Activated CD8-positive, alpha-beta memory T cell treated with anti-CD3 and anti-CD28 coated beads for 24 hours (primary cell): ENCODE data around the gene MBOAT2.

Source experiments
- DNase-seq: peaks from one replicate; pipeline ENCODE4 v3.0.0-alpha.2; 2020

Gene MBOAT2

DNA sequence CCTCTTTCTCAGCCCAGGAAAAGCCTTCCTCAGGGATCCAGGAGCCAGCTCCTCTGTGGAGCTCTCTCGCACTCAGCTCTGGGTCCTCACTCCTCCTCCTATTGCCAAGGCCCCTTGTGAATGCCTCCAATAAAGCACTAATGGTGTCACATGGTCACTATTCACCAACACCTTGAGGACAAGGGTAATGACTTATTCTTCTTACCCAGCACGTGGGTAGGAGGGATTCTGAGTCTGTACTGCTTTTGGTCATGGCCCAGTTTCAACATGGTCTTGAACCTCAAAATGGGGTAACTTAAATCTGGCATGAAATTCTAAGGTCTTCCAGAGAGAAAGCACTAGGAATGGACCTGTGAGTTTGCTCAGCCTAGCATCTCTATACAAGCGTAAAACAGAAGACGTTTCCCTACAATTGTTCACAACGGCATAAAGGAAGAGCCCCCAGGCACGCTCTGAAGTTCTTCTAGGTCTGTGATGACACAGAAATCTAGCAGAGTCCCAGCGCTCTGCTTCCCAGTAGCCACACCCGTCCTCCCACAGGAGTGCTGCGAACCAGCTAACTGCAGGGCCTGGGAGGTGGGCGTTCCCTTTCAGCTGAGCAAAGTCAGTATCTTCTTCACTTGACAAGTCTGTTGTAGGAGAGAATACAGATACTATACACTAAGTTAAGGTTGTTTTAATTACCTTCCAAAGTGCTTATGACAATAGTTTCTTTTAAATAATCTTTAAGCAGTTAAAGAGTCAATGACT lies 151.5 kb downstream of the MBOAT2 start:
- DNase-seq: no peak

DNA sequence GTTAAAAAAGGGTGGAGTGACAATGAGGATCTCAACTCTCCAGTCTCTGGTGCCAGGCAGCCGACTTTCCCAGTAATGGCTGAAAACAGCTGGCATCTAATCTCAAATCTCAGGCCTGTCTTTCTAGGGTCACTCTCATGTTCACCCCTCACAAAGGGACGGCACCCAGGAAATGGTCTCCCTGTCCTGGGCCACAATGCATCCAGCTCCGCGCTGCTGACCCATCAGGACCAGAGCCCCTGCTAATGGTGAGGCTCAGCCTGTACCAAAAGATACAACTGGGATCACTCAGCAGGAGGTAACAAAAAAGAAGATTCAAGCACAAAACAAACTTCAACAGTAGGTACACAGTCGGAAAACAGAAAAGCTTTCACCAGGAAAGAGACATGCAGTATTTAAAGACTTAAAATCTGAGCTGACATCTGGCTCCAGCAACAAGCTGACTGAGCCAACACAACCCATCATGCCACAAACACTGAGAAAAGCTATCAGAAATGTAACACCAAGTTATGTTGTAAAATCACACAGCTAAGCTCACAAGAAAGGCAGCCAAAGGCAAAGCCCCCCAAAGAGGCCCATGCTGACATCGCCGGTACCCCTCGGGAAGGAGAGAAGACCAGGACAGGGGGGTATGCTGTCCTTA lies 152.5 kb downstream of the MBOAT2 start:
- no peak for DNase-seq

DNA sequence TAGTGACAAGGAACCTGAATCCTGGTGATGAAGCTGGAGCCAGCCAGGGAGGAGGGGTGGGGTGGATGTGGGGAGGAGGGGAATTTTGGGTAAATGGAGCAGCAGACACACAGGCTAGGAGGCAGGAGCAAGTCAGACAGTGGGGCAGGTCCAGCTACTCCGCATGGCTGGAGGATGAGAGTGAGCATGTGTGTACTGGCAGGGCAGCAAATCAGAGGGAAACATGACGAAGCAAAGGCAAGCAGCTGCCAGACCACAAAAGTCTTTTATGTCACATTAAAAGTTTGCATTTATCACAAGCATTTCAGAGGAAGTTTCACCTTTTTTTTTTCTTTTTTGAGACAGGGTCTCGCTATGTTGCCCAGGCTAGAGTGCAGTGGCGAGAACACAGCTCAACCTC lies 154.2 kb downstream of the MBOAT2 start:
- DNase-seq: no peak

DNA sequence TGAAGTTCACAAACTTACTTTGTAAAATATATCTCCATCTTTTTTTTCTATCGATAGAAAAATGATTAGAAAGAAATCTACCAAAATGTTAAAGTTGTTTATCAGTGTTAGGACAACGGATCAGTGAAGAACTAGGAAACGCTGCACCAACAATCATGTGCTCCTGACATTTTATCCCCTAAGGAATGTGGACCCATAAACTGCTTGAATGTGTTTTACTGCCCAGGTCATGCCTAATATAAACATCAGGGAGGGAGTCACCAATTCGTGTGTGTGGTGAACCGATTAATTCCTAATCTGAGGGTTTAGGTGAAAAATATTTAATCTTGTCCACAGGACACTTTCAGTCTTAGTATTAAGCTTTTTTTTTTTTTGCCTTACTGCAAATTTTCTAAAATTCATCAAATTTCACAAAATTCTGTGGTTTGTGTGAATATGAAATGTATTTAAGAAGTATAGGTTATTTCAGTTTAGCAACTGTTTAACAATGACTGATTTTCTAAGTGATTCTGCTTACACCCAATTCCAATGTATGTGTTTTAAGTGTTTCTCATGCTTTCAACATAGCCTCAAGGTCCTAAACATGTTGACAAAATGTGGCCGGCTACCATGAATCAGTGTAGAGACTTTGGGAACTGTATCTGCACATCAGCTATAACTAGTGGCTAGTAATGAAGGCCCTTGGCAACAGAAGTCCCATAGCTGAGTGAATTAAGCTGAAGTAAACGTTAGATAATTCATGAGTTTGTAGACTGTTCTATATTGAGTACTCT lies 155.0 kb downstream of the MBOAT2 start:
- DNase-seq: no peak

DNA sequence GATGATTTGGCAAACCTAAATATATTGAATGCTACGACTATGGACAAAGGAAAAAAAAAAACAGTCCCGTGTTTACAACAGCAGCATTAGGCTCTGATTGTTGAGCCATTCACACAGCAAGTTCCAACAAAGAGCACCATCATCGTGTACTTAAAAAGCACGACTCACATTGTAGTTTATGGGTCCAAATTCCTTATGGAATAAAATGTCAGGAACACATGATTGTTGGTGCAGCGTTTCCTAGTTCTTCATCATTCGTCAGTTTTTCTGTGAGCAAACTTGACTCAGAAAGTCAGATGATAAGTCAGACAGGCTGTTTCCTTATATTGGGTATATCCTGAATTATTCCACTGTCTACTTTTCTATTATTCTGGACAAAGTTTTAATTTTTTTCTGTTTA lies 156.1 kb downstream of the MBOAT2 start:
- DNase-seq: no peak

DNA sequence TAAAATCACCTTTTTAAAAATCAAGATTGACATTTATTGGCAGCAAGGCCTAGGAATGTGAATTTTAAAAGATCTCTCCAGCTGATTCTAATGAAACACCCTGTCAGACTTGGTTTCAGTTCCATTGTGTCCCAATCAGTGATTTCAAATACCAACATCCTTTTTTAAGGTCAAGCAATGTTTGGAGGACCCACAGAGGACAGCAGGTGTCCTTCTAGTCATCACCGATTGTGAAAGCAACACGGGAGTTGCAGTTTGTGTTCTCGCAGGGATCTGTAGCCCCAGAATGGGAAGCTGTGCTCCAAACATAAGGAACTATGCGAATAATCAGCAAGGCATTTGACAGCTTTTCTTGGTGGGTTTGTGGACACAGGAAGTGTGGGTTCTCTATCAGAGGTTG lies 161.6 kb downstream of the MBOAT2 start:
- no peak for DNase-seq

DNA sequence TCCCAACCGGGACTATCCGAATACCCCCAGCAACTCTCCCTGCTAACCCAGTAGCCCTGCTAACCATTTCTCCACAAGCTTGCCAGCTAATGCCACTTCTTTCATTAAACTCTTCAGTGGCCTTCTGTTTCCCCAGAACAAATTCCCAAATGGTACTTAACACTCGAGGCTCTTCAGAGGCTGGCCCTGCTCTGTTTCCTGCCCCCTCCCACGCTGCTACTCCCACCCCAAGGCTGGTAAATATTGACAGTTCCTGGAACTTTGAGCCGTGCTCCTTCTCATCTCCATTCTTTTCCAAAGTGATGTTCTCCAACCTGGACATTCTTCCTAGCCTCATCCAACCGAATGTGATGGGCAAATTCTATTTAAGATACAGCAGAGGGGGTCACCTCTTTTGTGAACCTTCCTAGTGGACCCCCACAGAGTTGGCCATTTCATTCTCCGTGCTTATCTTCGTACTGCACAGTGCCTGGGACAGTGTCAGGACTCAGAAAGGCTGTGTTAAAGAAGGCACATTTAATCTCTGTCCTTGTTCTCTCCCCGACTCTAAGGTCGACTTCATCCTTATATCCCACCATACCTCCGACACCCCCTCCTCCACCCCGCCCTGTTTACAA lies 162.9 kb downstream of the MBOAT2 start:
- DNase-seq: no peak

DNA sequence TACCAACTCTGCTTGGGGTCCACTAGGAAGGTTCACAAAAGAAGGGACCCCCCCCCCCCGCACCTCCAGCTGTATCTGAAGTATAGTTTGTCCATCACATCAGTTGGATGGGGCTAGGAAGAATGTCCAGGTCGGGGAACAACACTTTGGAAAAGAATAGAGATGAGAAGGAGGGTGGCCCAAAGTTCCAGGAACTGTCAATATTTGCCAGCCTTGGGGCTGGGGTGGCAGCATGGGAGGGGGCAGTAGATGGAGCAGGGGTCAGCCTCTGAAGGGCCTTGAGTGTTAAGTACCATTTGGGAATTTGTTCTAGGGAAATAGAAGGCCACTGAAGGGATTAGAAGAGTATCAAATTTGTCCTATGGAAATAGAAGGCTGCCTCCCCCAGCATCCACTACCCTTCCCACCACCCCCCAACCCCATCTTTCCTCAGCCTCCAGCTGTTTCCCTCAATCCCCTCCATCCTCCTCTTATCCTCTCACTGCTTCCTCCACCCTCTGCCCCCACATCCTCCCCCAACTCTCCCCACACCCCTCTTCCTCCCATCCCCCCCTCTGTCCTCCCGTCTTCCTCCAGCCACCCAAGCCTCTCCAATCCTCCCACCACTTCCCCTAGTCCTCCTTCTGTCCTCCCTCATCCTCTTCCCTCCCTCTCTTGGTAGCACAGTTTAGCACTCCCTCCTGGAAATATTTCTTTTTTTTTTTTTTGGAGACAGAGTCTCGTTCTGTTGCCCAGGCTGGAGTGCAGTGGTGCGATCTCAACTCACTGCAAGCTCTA lies 164.1 kb downstream of the MBOAT2 start:
- DNase-seq: no peak

DNA sequence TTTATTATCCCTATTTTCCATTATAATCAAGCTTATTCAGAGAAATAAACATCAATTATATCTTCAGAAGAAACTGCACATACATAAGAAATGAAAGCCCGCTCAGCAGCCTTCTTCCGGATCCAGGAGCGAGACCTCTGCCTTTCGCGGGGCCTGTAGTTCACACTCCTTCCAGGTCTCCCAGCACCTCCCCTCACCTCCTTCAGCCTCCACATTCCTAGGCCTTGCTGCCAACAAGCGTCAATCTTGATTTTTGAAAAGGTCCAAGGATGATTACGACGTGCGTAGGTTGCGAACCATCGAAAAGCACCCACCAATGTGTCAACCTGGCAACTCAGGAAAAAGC lies 165.7 kb downstream of the MBOAT2 start:
- peak; percentile 61 for DNase-seq

DNA sequence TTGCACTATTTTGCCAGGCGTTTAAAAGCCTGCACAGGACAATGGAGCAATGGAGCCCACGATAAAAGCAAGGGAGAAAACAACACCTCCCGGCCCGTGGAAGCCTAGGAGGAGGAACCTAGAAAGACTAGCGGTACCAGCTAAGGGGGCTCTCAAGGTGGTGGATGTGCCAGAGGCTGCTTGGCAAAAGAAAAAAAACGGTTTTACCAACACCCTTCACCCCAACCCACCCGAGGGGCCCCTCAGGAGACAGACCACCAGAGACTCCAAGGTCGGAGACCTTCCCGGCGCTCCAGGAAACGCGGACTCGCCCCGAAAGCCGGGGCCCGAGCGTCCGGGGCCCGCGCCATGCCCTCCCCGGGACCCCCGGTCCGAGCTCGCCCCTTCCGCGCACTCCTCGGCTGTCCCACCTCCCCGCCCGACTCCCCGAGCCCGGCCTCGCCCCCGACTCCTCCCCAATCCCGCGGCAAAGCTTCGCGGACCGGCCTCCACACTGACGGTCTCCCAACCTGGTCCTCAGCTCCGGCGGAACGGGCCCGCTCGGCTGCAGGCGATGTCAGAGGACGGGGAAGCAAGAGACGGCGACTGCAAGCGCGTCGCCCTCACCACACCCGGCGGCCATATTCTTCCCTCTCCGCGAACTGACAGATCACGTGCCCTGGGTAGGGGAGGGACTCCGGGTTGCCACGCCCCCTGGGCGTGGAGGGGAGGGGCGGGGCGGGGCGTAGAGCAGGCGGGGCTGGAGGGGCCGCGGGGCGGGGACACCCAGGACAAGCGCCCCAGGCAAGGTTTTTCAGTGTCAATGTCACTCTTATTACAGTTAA lies 166.3 kb downstream of the MBOAT2 start, which contains the start of gene KIDINS220:
Gene KIDINS220 (minus strand): TSS at position 643 of the 824 bp plus-strand sequence. CDS start 10,520 bp downstream, outside the sequence.
- peak; percentile 94 for DNase-seq

DNA sequence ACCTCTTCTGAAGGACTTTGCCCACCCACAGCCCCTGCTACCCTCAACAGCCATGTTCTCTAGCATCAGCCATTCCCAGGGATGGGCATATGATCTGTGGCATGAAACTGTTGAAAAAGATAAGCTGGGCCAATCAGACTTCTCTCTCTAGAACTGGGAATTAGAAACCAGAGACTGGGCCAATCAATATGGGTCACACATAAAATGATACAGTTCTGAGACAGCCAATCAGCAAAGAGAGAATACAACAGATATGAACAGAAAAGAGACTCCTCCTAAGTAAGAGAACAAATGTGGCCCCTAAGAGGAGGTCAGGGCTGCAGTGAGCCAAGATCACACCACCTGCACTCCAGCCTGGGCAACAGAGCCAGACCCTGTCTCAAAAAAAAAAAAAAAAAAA lies 168.2 kb downstream of the MBOAT2 start:
- DNase-seq: no peak

DNA sequence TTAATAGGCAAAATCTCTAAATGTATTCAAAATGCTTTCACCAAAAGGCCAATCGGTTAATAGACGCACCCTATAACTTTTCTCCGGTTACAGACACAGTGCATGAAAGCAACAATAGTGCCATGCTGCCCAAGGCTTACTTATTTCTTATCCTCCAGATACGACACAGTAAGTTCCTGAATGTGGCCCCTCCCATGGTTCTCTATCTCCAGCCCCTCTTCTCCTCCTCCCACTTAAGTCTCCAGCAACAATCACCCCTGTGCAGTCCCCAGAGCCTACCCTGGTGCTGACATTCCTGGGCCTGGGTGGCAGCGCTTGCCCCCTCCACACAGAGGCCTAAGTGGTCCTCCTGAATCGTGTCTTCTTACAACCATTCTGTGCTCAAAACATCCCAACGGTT lies 169.6 kb downstream of the MBOAT2 start:
- DNase-seq: no peak

DNA sequence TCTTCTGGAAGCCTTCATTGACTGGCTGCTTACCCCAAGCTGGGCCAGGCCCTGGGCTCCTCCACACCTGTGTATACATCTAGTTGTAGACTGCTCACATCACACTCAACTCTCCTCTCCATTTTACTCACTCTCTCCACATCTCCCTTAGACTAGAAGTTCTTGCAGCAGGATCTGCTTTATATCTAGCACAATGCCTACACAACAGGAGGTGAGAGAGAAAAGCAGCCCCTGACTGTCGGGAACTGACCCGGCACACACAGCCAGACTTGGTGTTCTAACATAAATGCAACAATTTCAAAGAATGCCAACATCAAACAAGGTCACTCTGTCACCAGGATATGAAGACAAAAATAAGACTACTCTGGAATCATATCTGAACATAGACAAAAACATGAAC lies 172.0 kb downstream of the MBOAT2 start:
- DNase-seq: no peak

DNA sequence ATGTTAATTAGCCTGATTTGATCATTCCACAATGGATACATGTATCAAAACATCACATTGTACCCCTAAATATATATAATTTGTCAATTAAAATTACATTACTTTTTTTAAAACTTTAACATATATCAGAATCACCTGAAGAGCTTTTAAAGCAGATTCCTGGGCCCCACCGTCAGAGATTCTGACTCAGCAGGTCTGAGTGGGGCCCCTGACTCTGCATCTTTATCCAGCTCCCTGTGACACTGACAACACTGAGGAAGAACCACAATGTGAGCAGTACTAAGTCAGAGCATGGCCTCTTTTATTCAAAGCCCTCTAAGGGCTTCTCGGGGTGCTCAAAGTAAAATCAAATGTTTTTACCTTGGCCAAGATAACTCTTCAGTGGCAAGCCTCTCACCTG lies 175.8 kb downstream of the MBOAT2 start:
- DNase-seq: no peak

DNA sequence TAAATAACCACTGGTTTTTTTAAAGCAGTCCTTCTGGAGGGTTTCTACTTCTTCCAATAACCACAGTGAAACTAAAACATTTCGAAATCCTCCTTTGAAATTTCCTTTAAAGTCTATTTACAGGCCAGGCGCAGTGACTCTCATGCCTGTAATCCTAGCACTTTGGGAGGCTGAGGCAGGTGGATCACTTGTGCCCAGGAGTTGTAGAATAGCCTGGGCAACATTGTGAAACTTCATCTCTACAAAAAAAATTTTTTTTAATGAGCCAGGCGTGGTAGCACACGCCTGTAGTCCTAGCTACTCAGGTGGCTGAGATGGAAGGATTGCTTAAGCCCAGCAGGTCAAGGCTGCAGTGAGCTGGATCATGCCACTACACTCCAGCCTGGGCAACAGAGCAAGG lies 181.3 kb downstream of the MBOAT2 start:
- no peak for DNase-seq

DNA sequence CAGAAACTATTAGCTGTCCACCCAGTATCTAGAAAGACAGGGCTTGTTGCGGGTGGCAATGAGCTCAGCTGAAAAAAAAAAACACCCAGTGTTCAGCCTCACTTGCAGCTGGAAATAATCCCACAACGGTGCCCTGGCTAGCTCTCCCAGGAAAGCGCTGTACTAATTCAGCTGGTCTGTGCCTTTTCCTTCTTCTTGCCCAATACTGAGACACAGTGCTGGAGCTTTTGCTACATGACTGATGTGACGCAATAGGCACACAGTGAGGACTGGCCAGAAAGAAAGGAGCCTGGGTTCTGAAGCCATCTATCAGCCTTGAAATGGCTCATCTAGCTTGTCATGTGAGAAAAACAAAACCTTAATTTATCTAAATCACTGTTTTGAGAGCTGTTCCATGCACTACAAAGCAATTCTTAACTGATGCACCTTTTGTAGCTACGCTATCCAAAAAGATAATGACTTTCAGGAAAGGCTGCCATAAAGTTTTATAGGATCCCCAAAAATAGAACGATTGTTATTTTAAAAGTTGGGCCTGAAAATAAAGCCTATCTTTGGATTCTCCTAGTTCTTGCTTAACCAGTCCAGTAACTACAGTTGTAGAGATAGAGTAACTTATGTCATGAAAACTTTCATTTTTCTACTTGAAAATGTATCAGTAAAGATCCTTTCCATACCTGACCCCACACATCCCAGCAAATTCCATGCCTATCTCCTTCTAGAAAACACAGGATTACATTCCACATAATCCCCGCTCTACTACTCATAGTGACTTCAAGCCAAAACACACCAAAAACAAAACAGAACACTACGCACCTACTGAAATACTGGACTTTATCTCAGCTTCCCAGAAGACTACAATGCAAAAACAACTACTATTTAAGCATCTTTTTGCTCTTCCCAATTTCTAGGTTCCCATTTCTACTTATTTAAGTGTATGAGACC lies 181.9 kb downstream of the MBOAT2 start:
- no peak for DNase-seq

DNA sequence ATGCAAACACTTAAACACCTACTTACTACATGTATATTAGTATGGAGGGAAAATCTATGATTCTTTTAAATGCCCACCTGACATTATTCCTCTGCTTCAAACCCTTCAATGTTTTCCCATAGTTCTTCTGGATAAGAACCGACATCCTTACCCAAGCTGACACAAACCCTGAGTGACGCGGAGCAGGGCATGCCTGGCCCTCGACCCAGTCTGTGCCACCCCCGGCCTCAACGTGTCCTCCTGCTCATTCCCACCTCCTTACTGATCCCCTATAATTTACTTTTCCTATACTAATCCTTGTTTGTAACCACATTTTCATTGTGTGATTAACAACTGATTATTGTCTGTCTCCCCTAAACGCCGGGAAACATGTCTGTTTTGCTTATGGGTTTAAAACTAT lies 183.5 kb downstream of the MBOAT2 start:
- no peak for DNase-seq

DNA sequence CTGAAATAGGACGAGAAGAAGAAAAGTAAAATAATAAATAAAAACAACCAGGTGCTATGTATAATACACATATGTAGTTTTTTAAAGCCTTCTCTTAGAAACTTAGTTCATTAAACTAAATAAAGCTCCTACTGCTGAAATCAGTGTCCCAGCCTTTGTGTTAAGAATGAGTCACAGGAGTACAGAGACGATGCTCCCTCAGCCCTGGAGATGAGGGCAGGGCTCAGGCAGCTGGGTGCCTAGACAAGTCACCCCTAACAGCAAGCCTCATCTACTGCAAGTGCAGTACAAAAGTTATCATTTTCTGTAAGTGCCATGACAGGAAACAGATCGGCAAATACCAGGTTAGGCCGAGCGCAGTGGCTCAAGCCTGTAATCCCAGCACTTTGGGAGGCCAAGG lies 184.3 kb downstream of the MBOAT2 start:
- no peak for DNase-seq

DNA sequence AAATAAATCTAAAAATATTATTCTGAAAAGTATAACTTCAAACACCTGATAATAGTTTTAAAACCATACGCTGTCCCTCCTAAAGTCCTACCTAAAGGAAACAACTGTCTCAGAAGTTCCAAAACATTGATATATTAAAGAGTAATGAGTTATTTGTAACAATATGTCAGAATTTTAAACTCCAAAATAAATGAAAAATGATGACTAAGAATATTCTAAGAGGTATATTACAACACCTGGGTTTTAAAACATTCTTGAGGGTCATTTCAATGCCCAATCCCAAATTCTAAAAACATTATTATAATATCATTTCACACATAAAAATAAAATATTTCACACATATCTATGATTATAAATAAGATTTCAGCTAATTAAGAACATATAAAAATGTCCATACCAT lies 186.3 kb downstream of the MBOAT2 start:
- no peak for DNase-seq

DNA sequence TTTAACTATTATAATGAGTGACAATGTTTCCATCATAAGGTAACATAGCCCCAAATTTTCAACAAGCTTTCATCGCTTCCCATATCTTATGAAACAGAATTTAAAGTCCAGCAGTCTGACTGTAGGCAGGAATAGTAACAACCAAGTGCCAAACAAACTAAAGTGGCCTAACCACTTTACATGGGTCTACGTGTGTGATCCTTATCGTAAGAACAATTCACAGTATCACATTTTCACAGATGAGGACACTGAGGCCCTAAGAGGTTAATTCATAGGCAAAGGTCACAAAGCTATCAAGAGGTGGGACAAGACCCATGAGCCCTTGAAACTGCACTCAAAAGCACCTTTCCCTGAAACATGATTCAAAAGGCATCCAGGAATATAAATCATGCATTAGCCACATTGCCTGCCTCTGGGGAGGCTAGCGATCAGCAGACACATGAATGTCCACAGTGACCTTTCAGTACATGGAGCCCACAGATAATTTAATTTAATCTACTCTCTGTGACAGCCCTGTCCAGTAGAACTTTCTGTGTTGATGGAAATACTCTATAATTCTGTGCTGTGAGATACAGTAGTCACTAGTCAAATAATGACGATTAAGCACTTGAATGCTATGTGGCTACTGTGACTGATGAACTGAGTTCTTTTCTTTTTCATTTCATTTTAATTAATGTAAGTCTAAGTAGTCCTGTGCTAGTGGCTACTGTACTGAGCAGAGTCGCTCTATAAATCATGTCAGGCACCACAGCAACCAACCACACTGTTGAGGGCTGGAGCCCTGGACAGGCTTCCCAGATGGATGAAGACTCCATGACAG lies 196.4 kb downstream of the MBOAT2 start:
- DNase-seq: no peak
